K562 (cell line): ENCODE data around the gene AEN. TPM values are rescaled to one million over a fixed set of nuclear protein-coding genes. Genes with fewer than 3 reads are reported as not detected.

Experiments
- ARID3A ChIP-seq: IDR thresholded peaks from 2 replicates; pipeline ENCODE4 v1.6.1; 2012; ENCODE audit warnings: low read depth, low read length, improper control_type of control experiment, borderline replicate concordance
- CBFA2T3 ChIP-seq: fragments of 450-650 bp; IDR thresholded peaks from 2 replicates; pipeline ENCODE4 v1.6.1; 2017
- CHD4 ChIP-seq: fragments of 200-600 bp; sonication (generic); IDR thresholded peaks from 3 replicates; pipeline ENCODE4 v1.6.1; 2012; ENCODE audit warnings: low read depth, mild to moderate bottlenecking, mixed read lengths, low read length, inconsistent platforms; ENCODE audit not compliant: insufficient read depth, insufficient replicate concordance, poor library complexity, severe bottlenecking
- CXXC5 ChIP-seq: fragments of 250-450 bp; sonication (Bioruptor Pico); IDR thresholded peaks from 2 replicates; pipeline ENCODE4 v1.8.0; 2022; ENCODE audit warnings: inconsistent platforms, mild to moderate bottlenecking, moderate library complexity
- DMBX1 ChIP-seq: fragments of 250-450 bp; sonication (Bioruptor Pico); IDR thresholded peaks from 2 replicates; pipeline ENCODE4 v1.8.0; 2022; ENCODE audit warnings: inconsistent platforms, mild to moderate bottlenecking, moderate library complexity, borderline replicate concordance
- E2F3 ChIP-seq: fragments of 250-450 bp; sonication (Bioruptor Pico); IDR thresholded peaks from 2 replicates; pipeline ENCODE4 v1.4.0; 2020; ENCODE audit warnings: mild to moderate bottlenecking
- E2F6 ChIP-seq, 2 experiments: IDR thresholded peaks; 2 replicates each; pipeline ENCODE4 v1.6.1; 2011; ENCODE audit warnings: borderline replicate concordance in 1 of 2, control low read depth in 1 of 2, low read depth in 1 of 2, low read length in 1 of 2, mild to moderate bottlenecking in 1 of 2, mixed read lengths in 1 of 2, moderate library complexity in 1 of 2; ENCODE audit not compliant: insufficient read depth in 1 of 2, insufficient read length in 1 of 2, poor library complexity in 1 of 2, severe bottlenecking in 1 of 2; ENCODE audit errors: extremely low read depth in 1 of 2
- ETV1 ChIP-seq: fragments of 450-650 bp; conservative IDR thresholded peaks from 2 replicates; pipeline ENCODE4 v1.6.1; 2016; ENCODE audit warnings: missing genetic modification characterization, control low read depth, low read depth, missing compliant biosample characterization
- HMGN3 ChIP-seq: IDR thresholded peaks from 2 replicates; pipeline ENCODE4 v1.6.1; 2011; ENCODE audit warnings: borderline replicate concordance, low read depth, mild to moderate bottlenecking, mixed read lengths, low read length; ENCODE audit not compliant: insufficient read length; ENCODE audit errors: extremely low read depth
- ID3 ChIP-seq, 2 experiments: fragments of 250-450 bp in 1 of 2; fragments of 450-650 bp in 1 of 2; sonication (Bioruptor Pico) in 1 of 2; IDR thresholded peaks; 2 replicates each; pipeline versions ENCODE4 v1.6.1 to v1.8.0; 2016 to 2021; ENCODE audit warnings: mild to moderate bottlenecking in 2 of 2, moderate library complexity in 2 of 2, missing compliant biosample characterization in 1 of 2, missing genetic modification characterization in 1 of 2
- MYBL2 ChIP-seq, 2 experiments: fragments of 450-650 bp in 1 of 2; sonication (generic) in 1 of 2; formaldehyde crosslinking in 1 of 2; IDR thresholded peaks; 2 replicates each; pipeline versions ENCODE4 v1.6.1 to v1.8.1; 2017 to 2022; ENCODE audit warnings: borderline replicate concordance in 1 of 2, inconsistent platforms in 1 of 2, low read depth in 1 of 2, mild to moderate bottlenecking in 1 of 2, missing genetic modification reagents in 1 of 2, moderate library complexity in 1 of 2
- PTTG1 ChIP-seq: fragments of 450-650 bp; IDR thresholded peaks from 2 replicates; pipeline ENCODE4 v1.6.1; 2016; ENCODE audit warnings: low read depth, mild to moderate bottlenecking, missing genetic modification characterization, missing compliant biosample characterization
- SREBF2 ChIP-seq: sonication (generic); formaldehyde crosslinking; IDR thresholded peaks from 2 replicates; pipeline ENCODE4 v1.4.0; 2020; ENCODE audit warnings: mild to moderate bottlenecking, missing genetic modification reagents
- ZC3H11A ChIP-seq: IDR thresholded peaks from 2 replicates; pipeline ENCODE4 v1.6.1; 2012; ENCODE audit warnings: low read depth, low read length, improper control_type of control experiment
- ZNF253 ChIP-seq: fragments of 250-450 bp; sonication (Bioruptor Pico); conservative IDR thresholded peaks from 2 replicates; pipeline ENCODE4 v1.6.1; 2021; ENCODE audit warnings: mild to moderate bottlenecking
- polyA plus RNA-seq, 8 experiments: library from polyadenylated mRNA; depleted of rRNA in 4 of 8; stranded (reverse) in 5 of 8; unstranded in 3 of 8; fragments of >200 nt; fragmentation: Nextera tagmentation in 2 of 8; fragmentation: Illumina TruSeq in 1 of 8; extraction: Ambion mirVana in 2 of 8; extraction: Trizol in 1 of 8; gene quantifications; 2 replicates each; pipeline versions ENCODE4 v1.2.1 to v1.2.3, GENCODE V29; 2011 to 2014; ENCODE audit warnings: inconsistent platforms in 1 of 8, missing spikeins in 1 of 8
- total RNA-seq, 7 experiments: library from RNA; depleted of rRNA in 6 of 7; stranded (reverse); fragments of >200 nt in 6 of 7; fragmentation: Illumina TruSeq in 2 of 7; extraction: Trizol in 2 of 7; gene quantifications; 2 replicates each; pipeline versions ENCODE4 v1.2.1 to v1.2.3, GENCODE V29; 2011 to 2021; ENCODE audit warnings: low replicate concordance in 1 of 7
- TF ChIP-seq, protein P1 (sequence below): conservative IDR thresholded peaks from 2 replicates; pipeline ENCODE4 v1.6.1; 2011; ENCODE audit warnings: low read depth, mild to moderate bottlenecking, low read length; ENCODE audit not compliant: control insufficient read depth
- TF ChIP-seq, protein P2 (sequence below): sonication (generic); formaldehyde crosslinking; IDR thresholded peaks from 2 replicates; pipeline ENCODE4 v1.9.0; 2022; ENCODE audit warnings: mild to moderate bottlenecking, missing genetic modification reagents

The AEN gene
- total and polyA plus RNA-seq, 9 of the 15 experiments (the other 6 are each of a cell fraction or from before 2014, with no cell fraction given): 9.0 to 51.0 (median 32.8) TPM

DNA sequence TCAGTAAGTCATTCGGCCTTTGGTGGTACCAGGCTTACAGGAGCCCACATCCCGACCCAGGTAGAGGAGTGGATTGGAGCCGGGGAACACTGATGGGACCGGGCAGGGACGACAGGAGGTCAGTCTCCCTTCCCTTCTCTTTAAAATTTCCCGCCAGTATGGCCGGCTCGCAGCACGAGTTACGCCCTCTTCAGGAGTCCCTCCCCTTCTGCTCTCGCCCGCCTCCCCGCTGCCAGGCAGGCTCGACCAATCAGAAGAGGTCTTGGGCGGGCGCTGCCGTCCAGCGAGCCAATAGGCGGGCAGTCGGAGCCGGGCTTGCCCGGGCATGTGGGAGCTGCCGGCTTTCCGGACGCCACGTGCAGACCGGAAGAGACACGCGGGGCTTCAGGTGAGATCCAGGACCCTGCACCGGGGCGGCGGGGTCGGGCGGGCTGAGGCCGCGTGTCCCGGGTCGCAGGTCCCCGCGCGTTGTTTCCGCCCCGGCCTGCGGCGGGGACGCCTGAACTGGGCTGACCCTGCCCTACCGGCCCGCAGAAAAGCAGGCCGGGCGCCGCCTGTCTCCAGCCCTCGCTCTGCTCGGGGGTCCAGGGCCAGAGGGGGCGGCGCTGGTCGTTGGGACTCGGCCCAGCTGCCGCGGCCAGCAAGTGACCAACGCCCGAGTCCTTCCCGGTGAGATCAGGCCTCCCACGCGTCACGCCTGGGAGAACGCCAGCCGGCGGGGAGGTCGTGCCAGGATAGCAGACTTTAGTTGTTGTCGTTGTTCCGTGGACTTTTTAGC lies at the start of gene AEN (continued):
- TF ChIP-seq ID3 (CRISPR knock-in tag; IDR thresholded peaks at IDR 0.05) (no peak), ID3 (tag; IDR thresholded peaks at IDR 0.05) (peak; percentile 55; the same call in 1 of the 2 replicates), HMGN3 (peak; percentile 81), SREBF2 (CRISPR knock-in tag) (no peak), ZC3H11A (no peak), CXXC5 (CRISPR knock-in tag) (peak; percentile 82), PTTG1 (tag) (no peak), ARID3A (no peak), MYBL2 (IDR thresholded peaks at IDR 0.05; ENCODE audit: low read depth) (peak; percentile 34; the same call in 1 of the 2 replicates), MYBL2 (CRISPR knock-in tag; IDR thresholded peaks at IDR 0.05; ENCODE audit: borderline replicate concordance) (no peak), CBFA2T3 (peak; percentile 15; the same call in 1 of the 2 replicates), CHD4 (no peak), ETV1 (tag) (peak; percentile 86; the same call in 1 of the 2 replicates), ZNF253 (no peak), DMBX1 (CRISPR knock-in tag) (peak; percentile 34; the same call in 1 of the 2 replicates), E2F6 (IDR thresholded peaks at IDR 0.05; ENCODE audit: borderline replicate concordance in 1 of 2, extremely low read depth in 1 of 2, insufficient read depth in 1 of 2, insufficient read length in 1 of 2, low read depth in 1 of 2, low read length in 1 of 2, poor library complexity in 1 of 2, severe bottlenecking in 1 of 2) (peak; percentile 87 to 92), E2F3 (peak; percentile 75; the same call in 1 of the 2 replicates)
- TF ChIP-seq, protein P1, sequence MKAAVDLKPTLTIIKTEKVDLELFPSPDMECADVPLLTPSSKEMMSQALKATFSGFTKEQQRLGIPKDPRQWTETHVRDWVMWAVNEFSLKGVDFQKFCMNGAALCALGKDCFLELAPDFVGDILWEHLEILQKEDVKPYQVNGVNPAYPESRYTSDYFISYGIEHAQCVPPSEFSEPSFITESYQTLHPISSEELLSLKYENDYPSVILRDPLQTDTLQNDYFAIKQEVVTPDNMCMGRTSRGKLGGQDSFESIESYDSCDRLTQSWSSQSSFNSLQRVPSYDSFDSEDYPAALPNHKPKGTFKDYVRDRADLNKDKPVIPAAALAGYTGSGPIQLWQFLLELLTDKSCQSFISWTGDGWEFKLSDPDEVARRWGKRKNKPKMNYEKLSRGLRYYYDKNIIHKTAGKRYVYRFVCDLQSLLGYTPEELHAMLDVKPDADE: peak; percentile 76; the same call in 1 of the 2 replicates
- TF ChIP-seq, protein P2, sequence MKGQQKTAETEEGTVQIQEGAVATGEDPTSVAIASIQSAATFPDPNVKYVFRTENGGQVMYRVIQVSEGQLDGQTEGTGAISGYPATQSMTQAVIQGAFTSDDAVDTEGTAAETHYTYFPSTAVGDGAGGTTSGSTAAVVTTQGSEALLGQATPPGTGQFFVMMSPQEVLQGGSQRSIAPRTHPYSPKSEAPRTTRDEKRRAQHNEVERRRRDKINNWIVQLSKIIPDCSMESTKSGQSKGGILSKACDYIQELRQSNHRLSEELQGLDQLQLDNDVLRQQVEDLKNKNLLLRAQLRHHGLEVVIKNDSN (CRISPR knock-in tag): peak; percentile 57; the same call in 1 of the 2 replicates
